ENCODE measurements around the gene PTPRU.
A peak's percentile ranks its signal among the peaks of the same experiment; 100 is the strongest.
"Not testable (repeated sequence)": the region's sequence is repeated elsewhere in the genome, so short reads cannot be mapped to it uniquely, and the experiment has no call there.

The PTPRU gene

GRCh38 chr1:29227511-29227910 lies 8.8 kb upstream of the PTPRU start:
- no peak for DNase-seq (ENCODE audit: low read depth)
- no peak overlapping the region for H3K4me3 ChIP-seq (ENCODE audit: low read depth, low read length)
- no peak for TF ChIP-seq CTCF (IDR thresholded peaks at IDR 0.05; ENCODE audit: low read depth, low read length, missing control alignments)

- DNase-seq (ENCODE audit: low read depth): no peak
- H3K4me3 ChIP-seq (ENCODE audit: low read depth, low read length): peak overlapping the region; percentile 88
- TF ChIP-seq CTCF (IDR thresholded peaks at IDR 0.05; ENCODE audit: low read depth, low read length, missing control alignments): no peak
These were observed 6.1 kb upstream of the PTPRU start for GRCh38 chr1:29230204-29230552.

GRCh38 chr1:29230553-29231378 lies 5.6 kb upstream of the PTPRU start, which contains the start of gene MECR:
MECR (minus strand) TSS chr1:29230934; CDS start chr1:29230906, 28 bp downstream.
- DNase-seq (ENCODE audit: low read depth): peak; percentile 66
- peak; percentile 27 for TF ChIP-seq CTCF (IDR thresholded peaks at IDR 0.05; ENCODE audit: low read depth, low read length, missing control alignments)

GRCh38 chr1:29232387-29232786 lies 3.9 kb upstream of the PTPRU start:
- TF ChIP-seq CTCF (IDR thresholded peaks at IDR 0.05; ENCODE audit: low read depth, low read length, missing control alignments): no peak
- no peak for DNase-seq (ENCODE audit: low read depth)
- no peak overlapping the region for H3K4me3 ChIP-seq (ENCODE audit: low read depth, low read length)

More at GRCh38 chr1:29230553-29231378, 5.6 kb upstream of the PTPRU start, which contains the start of gene MECR:
- H3K4me3 ChIP-seq (ENCODE audit: low read depth, low read length): peak within 1 kb of the TSS; percentile 88

- no peak overlapping the region for H3K4me3 ChIP-seq (ENCODE audit: low read depth, low read length)
- TF ChIP-seq CTCF (IDR thresholded peaks at IDR 0.05; ENCODE audit: low read depth, low read length, missing control alignments): no peak
- DNase-seq (ENCODE audit: low read depth): no peak
These were observed 2.6 kb upstream of the PTPRU start for GRCh38 chr1:29233693-29234092.

GRCh38 chr1:29234471-29234870 lies 1.9 kb upstream of the PTPRU start:
- H3K4me3 ChIP-seq (ENCODE audit: low read depth, low read length): no peak overlapping the region
- TF ChIP-seq CTCF (IDR thresholded peaks at IDR 0.05; ENCODE audit: low read depth, low read length, missing control alignments): no peak
- no peak for DNase-seq (ENCODE audit: low read depth)

GRCh38 chr1:29234881-29235280 lies 1.4 kb upstream of the PTPRU start:
- DNase-seq (ENCODE audit: low read depth); H3K4me3 ChIP-seq (ENCODE audit: low read depth, low read length): not testable (repeated sequence)
